Left renal pelvis (tissue), 4 donors: ENCODE measurements around the gene CETP. TPM values are rescaled to one million over a fixed set of nuclear protein-coding genes. Genes with fewer than 3 reads are reported as not detected.
"Not testable (repeated sequence)": the region's sequence is repeated elsewhere in the genome, so short reads cannot be mapped to it uniquely, and the experiment has no call there.

Source experiments
- DNase-seq, 4 donors: peaks; one replicate each; pipeline ENCODE4 v3.0.0-alpha.2; 2013; ENCODE audit warnings: low read depth in 4 of 4, low spot score in 3 of 4
- polyA plus RNA-seq, 4 donors: library from polyadenylated mRNA; unstranded; fragments of 120-200 nt; gene quantifications; one replicate each; pipeline ENCODE4 v1.2.1, GENCODE V29; 2013; ENCODE audit not compliant: insufficient read length in 4 of 4

CETP gene
- polyA plus RNA-seq, 4 donors, result 7.3 to 13.4 (median 11.4) TPM

DNA sequence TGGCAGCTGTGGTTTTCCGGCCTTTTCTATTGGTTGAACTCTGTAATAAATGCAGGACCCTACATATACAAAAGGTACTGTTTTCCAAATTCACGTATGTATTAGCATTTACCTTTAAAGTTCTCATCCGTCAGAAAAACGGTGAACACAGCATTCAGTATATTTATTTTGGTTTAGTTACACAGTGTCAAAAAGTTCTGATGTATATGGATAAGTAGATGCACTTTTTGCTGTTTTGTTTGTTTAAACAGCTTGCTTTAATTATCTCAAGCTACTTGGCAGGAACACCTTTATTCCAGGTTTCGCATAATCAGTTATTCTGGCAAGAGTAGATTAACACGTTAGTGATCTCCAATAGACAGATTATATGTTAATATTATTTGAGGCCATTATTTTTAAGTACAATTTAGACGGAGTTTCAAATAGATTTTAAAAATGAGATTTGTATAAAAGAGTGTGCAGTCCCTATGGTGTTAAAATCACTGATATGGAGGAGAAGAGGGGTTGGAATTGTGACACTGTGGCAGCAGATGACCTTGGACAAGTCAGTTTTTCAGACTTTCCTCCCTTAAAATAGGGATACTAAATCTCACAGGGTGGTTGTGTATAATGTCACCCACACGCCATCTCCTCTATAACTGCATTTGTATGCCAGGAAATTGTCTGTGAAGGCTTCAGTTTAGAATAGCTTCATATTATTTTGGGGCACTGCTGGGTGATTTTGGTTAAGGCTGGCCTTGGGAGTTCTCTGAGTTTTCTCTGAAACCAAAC is 27.7 kb upstream of the CETP start:
- DNase-seq, result no peak

DNA sequence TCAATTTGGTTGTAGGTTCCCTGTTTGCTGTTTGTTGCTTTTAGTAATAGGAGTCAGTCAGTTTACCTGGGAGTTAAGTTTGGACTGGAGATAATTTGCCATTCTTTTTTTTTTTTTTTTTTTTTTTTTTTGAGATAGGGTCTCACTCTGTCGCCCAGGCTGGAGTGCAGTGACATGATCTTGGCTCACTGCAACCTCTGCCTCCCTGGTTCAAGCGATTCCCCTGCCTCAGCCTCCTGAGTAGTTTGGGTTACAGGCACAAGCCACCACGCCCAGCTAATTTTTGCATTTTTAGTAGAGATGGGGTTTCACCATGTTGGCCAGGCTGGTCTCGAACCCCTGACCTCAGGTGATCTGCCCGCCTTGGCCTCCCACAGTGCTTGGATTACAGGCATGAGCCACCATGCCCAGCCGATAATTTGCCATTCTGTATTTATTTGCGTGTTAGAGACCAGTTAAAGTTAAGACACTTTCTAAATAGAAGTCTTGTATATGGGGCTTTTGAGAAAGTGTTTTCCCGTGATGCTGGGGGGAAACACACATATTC is 27.1 kb upstream of the CETP start:
- not testable (repeated sequence) for DNase-seq

DNA sequence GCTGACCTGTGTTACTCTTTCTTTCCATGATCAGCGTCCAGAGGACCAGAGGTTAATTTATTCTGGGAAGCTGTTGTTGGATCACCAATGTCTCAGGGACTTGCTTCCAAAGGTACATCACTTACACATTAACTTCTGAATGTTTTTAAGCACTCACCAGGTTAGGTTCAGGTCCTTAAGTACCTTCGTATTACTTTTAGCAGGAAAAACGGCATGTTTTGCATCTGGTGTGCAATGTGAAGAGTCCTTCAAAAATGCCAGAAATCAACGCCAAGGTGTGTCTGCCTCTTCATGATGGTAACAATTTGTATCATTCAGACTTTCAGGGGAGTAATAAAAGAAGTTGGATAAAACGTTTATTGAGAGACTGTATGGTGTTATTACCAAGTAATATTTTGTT is 26.5 kb upstream of the CETP start:
- DNase-seq, result no peak

DNA sequence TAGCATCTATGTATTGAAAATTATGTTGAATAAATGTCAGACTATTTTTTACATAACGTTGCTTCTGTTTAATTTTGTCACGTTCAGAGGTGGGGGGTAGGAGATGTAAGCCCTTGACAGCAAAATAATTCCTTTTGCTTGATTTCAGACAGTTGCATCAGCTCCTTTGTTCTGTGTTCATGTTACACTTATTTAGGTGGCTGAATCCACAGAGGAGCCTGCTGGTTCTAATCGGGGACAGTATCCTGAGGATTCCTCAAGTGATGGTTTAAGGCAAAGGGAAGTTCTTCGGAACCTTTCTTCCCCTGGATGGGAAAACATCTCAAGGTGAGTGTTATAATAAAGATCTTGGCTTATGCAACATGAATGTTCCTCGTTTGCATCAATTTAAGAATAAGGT is 25.3 kb upstream of the CETP start:
- no peak for DNase-seq

DNA sequence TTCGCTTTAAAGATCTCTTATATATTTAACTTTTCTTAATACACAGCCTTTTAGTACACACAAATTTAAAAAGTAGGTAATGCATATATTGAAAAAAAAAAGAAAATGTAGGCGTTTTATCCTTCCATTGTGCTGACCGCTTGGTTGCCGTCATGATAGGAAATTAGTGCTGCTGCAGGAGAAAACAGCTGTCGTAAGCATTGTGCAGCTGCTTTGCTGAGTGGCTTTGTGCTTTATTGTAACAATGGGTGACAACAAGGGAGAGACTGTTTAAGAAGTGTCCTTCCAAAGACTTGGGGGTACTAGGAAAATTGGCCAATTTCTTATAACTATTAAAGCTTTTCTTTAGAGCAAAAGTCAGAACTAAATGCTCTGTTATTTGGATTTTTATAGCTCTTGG is 24.8 kb upstream of the CETP start:
- DNase-seq, result no peak

DNA sequence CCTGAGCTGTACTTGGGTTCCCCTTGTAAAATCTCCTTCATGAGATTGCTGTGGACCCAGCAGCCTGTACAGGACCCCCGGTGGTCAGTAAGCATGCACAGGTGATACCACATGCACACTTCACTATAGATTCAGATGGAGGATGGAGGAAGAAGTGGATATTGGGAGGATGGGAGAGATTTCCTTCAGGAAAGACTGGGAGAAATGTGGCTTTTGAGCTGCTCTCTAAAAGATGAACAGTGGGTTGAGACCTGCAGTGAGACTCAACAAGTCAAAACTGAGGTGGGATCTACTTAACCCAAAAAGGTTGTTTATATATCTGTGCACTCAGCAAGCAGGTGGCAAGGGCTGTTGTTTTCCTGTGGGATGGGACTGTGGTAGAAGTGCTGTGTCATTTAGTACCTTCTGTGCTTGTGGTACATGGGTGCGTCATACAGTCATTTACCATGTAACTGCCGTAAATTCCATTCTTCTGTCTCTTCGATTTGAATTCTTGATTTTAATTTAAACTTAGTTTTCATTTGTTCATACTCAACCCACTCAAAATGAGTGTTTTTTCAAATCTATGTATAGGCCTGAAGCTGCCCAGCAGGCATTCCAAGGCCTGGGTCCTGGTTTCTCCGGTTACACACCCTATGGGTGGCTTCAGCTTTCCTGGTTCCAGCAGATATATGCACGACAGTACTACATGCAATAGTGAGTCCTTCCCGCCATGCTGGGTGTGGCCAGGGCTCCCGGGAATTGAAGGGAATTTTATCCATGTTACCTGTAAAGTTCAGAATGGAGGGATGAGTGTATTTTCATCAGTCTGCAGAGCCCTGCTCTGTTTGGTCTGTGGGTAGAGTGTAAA is 22.9 kb upstream of the CETP start:
- DNase-seq, result no peak

DNA sequence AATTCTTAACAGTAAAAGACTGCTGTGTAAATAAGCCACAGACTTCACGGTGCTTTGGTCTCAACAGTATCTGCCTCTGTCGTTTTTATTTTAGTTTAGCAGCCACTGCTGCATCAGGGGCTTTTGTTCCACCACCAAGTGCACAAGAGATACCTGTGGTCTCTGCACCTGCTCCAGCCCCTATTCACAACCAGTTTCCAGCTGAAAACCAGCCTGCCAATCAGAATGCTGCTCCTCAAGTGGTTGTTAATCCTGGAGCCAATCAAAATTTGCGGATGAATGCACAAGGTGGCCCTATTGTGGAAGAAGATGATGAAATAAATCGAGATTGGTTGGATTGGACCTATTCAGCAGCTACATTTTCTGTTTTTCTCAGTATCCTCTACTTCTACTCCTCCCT is 21.9 kb upstream of the CETP start:
- no peak for DNase-seq

DNA sequence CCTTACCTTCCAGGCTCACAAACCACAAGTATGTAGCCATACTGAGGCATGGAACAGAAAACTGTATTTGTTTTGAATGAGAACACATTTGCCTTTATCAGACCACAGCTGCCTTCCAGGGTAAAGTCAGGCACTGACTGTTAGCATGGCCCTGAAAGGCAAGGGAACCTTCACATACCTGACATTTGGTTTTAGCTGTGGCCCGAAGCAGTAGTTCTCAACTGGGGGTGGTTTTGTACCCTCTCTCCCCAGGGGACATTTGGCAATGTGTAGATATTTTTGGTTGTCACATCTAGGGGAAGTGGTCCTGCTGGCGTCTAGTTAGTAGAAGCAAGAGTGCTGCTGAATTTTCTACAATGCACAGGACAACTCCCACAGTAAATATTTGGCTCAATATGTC is 20.7 kb upstream of the CETP start:
- no peak for DNase-seq

DNA sequence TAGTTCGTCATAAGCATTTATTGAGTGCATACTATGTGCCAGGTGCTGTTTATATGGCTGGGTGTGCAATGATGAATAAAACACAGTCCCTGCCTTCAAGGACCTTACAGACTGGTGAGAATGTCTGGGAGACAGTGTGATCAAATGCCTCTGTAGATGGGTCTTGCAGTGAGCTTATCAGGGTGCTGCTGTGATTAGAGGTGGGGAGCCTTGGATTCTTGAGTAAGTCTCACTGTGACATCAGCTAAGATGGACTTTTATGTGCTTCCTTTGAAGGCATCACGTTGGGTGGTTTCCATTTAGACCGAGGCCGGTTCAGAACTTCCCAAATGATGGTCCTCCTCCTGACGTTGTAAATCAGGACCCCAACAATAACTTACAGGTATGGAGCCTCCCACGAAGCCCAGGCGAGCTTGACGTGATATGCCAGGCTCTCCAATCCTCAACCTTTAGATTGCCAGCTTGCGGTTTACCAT is 19.9 kb upstream of the CETP start:
- DNase-seq, result no peak

DNA sequence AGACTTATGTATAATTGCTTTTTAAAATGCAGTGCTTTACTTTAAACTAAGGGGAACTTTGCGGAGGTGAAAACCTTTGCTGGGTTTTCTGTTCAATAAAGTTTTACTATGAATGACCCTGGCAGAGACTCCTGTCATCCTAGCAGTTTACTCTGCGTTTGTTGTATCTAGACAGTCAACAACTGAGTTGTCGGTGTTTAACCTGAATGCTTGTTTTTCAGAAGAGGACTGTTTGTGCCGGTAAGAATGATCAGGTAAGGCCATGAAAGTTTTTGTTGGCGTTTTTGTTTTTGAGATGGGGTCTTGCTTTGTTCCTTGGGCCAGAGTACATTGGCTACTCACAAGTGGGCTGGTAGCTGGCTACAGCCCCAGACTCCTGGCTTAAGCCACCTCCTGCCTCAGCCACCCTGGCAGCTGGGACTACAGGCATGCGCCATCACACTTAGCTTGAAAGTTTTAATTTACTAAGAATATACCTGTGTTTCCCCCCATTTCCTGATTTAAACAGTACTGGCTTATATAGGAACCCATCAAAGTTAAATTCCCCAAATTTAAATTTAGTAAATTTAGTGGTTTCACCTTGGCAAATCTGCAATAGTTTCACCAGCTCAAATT is 17.9 kb upstream of the CETP start:
- no peak for DNase-seq

DNA sequence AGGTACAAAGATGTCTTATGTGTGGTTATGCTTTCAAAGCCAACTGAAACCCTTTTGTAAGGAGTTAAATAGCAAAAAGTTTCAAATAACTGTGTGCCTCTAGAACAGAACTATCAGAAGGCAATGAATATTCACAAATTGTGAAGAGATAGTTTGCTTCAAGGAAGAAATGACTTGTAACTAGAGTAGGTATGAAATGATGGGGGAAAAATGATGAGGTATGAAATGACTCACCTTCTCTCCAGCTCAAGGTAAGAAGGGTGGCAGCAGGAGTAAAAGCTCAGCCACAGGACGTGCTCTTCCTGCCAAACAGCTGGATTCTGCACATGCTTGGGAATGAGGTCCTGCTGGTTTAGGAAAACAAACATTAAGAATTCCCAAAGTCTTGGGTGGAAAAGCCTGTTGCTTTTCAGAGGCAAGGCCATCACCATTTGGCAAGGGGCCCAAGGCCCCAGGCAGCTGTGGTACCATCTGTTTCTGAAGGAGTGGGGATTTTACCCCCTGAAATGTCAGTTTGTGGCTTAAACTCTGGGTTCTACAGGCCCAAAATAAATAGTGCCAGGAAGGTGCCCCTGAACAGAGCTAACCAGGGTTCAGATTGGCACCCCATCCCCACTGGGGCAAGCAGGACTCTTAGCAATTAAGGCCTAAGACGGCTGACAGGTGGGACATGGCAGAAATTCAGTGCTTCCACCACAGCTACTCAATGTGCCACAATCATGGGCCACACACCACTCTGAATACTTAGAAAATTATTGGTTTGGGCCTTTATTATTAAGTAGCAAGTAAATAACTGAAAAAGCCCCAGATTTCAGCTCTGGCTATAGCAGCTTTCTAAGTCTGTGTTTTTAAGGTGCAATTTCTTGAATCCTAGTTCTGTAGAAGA is 16.6 kb upstream of the CETP start:
- DNase-seq, result no peak

DNA sequence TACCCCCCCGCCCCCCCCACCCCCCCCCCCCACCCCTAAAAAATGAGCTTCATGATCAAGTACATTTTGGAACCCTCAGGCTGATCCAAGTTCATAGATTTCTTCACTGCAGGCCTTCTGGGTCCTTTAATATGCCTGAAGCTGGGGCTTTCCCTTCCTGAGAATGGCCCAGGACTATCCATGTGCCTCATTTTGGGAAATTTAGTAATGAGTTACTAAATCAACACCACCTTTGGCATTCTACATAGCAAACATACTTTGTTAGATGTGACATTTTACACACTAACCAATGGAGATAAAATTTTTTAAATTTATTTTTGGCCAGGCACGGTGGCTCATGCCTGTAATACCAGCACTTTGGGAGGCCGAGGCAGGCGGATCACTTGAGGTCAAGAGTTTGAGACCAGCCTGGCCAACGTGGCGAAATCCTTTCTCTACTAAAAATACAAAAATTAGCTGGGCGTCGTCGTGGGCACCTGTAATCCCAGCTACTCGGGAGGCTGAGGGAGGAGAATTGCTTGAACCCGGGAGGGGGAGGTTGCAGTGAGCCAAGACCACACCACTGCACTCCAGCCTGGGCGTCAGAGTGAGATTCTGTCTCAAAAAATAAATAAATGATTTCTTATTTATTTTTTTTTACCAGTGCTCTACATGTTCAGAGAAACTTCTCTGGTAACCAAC is 15.8 kb upstream of the CETP start:
- DNase-seq, result no peak

DNA sequence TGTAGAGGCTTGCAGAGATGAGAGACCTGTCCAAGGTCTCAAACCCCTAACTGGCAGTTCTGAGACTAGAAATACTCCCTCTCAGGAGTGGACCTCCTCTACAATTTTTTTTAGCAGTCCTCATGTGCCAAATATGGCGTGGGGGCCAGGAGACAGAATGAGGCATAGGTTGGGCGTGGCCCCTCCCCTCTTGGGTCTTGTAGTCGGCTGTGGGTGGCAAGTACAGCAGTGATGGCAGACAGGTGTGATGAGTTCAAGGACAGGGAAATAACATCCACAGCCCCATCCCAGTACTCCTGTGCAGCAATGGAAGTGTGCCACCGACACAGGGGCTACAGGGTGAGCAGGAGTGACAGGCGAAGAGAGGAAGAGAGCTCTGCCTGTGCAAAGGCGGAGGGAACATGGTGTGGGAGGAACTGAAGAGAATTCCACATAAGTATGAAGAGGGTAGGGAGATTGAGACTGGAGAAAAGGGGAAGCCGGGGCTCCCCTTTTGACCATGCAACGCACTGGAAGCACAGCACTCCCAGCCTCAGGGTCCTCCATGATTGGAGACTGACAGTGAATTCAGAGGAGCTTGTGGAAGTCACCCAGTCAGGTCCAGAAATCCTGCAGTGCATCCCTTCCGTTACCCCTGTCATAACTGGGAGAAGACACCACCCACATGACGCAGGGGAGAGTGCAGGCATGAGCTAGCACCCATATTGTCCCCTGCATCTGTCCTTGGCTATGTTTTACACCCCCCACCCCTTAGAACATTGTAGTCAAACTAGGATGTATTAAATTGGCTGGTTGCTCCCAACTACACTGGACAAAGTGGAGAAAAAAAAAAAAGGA is 14.8 kb upstream of the CETP start:
- DNase-seq, result no peak

DNA sequence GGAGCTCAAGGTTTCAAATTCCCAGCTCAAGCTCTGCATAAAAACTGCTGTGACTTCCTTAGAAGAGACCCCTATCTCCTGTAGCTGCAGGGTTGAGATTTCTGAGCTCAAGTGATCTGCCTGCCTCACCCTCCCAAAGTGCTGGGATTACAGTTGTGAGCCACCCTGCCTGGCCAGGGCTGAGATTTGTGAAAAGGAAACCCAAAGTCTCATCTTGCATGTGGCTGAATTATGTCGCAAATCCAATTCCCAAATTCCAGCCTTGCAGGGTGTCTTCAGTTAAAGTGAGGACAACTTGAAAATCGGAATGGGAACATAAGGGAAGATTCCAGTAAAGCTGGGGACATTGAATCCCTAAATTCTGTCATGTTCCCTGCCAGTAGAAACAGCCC is 14.2 kb upstream of the CETP start:
- DNase-seq, result no peak

DNA sequence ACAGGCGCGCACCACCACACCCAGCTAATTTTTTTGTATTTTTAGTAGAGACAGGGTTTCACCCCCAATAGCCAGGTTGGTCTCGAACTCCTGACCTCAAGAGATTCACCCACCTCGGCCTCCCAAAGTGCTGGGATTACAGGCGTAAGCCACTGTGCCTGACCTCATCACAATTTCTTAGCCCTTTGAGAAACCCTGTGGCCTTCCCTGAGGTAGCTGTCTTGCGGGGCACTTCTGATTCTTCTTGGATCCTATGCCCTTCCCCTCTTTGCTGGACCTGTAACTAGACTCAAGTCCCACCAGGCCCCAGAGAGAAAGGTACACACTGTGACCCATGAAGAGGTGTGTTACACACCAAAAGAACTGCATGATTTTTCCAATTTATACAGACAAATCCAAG is 13.5 kb upstream of the CETP start:
- DNase-seq, result no peak

DNA sequence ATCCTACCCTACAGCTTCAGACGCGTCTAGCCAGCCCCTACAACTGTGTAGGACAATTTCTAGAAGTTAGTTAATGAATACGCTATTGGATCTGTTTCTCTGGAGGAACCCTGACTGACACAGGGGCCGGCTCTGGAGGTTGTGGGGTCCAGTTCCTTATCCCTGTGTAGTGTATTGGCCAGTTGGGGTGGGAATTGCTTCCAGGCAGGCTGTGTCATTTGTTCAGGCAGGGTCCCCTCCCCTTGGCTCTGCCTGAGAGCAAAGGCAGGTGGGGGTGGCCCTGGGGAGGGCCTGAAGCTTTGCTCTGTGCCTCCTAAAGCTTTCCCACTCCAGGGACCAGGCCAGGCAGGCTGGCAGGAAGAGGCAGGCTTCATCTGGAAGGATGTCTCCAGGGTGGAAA is 11.7 kb upstream of the CETP start:
- no peak for DNase-seq

DNA sequence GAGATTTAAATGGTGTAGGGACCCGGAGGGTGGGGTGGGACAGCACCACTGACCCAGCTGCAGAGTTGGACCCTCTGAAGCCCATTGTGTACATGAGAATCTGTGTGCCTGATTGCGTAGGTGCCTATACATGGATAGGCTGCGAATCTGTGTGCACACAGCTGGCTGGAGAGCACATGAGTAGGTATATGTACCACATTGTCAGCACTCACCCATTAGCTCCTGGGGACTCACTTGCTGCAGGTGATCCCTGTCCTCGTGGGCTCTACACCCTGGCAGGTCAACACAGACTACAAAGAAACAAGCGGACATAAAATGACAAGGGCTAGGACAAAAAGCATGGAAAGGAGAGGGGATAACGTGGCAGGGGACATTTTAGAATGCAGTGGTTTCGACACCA is 11.3 kb upstream of the CETP start:
- DNase-seq, result no peak

DNA sequence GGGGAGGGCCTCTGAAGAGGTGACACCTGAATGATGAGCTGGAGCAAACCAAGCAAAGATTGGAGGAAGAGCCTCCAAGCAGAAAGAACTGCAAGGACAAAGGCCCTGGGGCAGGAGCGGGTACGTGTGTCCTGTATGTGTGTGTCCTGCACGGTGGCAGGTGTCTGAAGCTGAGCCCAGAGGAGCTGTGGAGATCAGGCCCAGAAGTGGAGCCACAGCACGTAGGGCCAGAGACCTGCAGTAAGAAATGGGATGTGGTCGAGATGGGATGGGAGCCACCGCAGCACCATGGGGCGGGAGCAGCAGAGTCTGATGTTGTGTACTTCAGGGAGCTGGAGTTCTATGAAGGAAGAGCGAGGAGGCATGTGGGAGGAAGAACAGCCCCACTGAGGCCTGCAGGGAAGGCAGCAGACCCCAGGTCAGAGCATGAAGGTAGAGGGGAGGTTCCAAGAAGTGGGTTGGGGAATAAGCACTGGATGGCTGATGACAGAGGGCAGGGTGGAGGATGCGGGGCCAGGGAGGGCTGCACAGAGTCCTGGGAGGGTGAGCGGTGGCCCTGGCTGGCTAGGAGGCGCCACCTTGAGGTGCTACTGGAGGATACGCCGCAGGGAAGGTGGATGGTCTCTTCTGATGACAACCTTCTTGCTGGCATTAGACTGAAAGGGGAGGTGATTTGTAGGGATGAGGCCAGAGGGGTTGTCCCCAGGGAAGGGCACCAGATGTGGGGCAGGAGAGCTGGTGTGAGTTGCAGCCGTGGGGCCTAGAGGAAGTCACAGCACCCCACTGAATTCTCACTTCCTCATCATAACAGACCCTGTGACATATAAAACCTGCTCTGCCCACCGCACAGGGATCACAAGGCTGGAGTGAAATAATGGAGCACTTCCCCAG is 10.6 kb upstream of the CETP start:
- DNase-seq, result no peak
